H9 (cell line): ENCODE data around the gene PKP1. TPM values are rescaled to one million over a fixed set of nuclear protein-coding genes. Genes with fewer than 3 reads are reported as not detected.

Experiments used
- DNase-seq: peaks from one replicate; pipeline ENCODE4 v3.0.0-alpha.2; 2017
- H2AFZ ChIP-seq: one replicate; pipeline ENCODE4 v1.6.1; 2013; ENCODE audit warnings: mild to moderate bottlenecking, low read length, control low read depth, moderate library complexity
- H2AK5ac ChIP-seq: 2 replicates; pipeline ENCODE4 v1.6.1; 2013; ENCODE audit warnings: low read length, control low read depth, mixed read lengths; ENCODE audit not compliant: insufficient read length
- H2BK120ac ChIP-seq: one replicate; pipeline ENCODE4 v1.6.1; 2013; ENCODE audit warnings: low read depth, mild to moderate bottlenecking, low read length, control low read depth, inconsistent platforms; ENCODE audit not compliant: poor library complexity, severe bottlenecking
- H2BK12ac ChIP-seq: 2 replicates; pipeline ENCODE4 v1.6.1; 2013; ENCODE audit warnings: low read length, control low read depth, mixed read lengths, low read depth; ENCODE audit not compliant: insufficient read length
- H2BK15ac ChIP-seq: 2 replicates; pipeline ENCODE4 v1.6.1; 2013; ENCODE audit warnings: low read depth, low read length, control low read depth
- H2BK20ac ChIP-seq: one replicate; pipeline ENCODE4 v1.6.1; 2013; ENCODE audit warnings: low read depth, mild to moderate bottlenecking, low read length, control low read depth, inconsistent platforms; ENCODE audit not compliant: poor library complexity, severe bottlenecking
- H2BK5ac ChIP-seq: 2 replicates; pipeline ENCODE4 v1.6.1; 2013; ENCODE audit warnings: low read length, control low read depth, mixed read lengths; ENCODE audit not compliant: insufficient read length
- H3K14ac ChIP-seq: 2 replicates; pipeline ENCODE4 v1.6.1; 2013; ENCODE audit warnings: low read length, control low read depth; ENCODE audit not compliant: insufficient read depth
- H3K18ac ChIP-seq: 2 replicates; pipeline ENCODE4 v1.6.1; 2013; ENCODE audit warnings: low read depth, mild to moderate bottlenecking, mixed read lengths, low read length, control low read depth; ENCODE audit not compliant: insufficient read length
- H3K23ac ChIP-seq: 2 replicates; pipeline ENCODE4 v1.6.1; 2013; ENCODE audit warnings: low read length, control low read depth, mixed read lengths, low read depth; ENCODE audit not compliant: insufficient read length
- H3K23me2 ChIP-seq: 2 replicates; pipeline ENCODE4 v1.6.1; 2013; ENCODE audit warnings: low read depth, mild to moderate bottlenecking, mixed read lengths, low read length, control low read depth; ENCODE audit not compliant: insufficient read length, poor library complexity, severe bottlenecking
- H3K27ac ChIP-seq: 2 replicates; pipeline ENCODE4 v1.5.1; 2013; ENCODE audit warnings: low read length, control low read depth, mixed read lengths, low read depth; ENCODE audit not compliant: insufficient read length
- H3K27me3 ChIP-seq: 2 replicates; pipeline ENCODE4 v1.6.1; 2013; ENCODE audit warnings: low read length, control low read depth, inconsistent platforms; ENCODE audit not compliant: insufficient read depth
- H3K4ac ChIP-seq: 2 replicates; pipeline ENCODE4 v1.6.1; 2013; ENCODE audit warnings: low read depth, mild to moderate bottlenecking, control low read depth, inconsistent platforms, low read length, moderate library complexity
- H3K4me1 ChIP-seq: 2 replicates; pipeline ENCODE4 v1.6.1; 2013; ENCODE audit warnings: low read length, control low read depth, inconsistent platforms; ENCODE audit not compliant: insufficient read depth
- H3K4me2 ChIP-seq: 2 replicates; pipeline ENCODE4 v1.6.1; 2013; ENCODE audit warnings: low read length, control low read depth, mixed read lengths; ENCODE audit not compliant: insufficient read length, insufficient read depth
- H3K56ac ChIP-seq: 2 replicates; pipeline ENCODE4 v1.6.1; 2013; ENCODE audit warnings: low read depth, mild to moderate bottlenecking, mixed read lengths, low read length, control low read depth; ENCODE audit not compliant: insufficient read length
- H3K79me1 ChIP-seq: 2 replicates; pipeline ENCODE4 v1.6.1; 2013; ENCODE audit warnings: low read depth, mild to moderate bottlenecking, moderate library complexity, low read length, control low read depth, inconsistent platforms; ENCODE audit not compliant: insufficient read depth, poor library complexity, severe bottlenecking
- H3K79me2 ChIP-seq: 2 replicates; pipeline ENCODE4 v1.6.1; 2013; ENCODE audit warnings: low read length, control low read depth, inconsistent platforms; ENCODE audit not compliant: insufficient read depth
- H3K9ac ChIP-seq: 2 replicates; pipeline ENCODE4 v1.6.1; 2013; ENCODE audit warnings: low read length, control low read depth, mixed read lengths; ENCODE audit not compliant: insufficient read length; ENCODE audit errors: extremely low read depth
- H3K9me3 ChIP-seq: one replicate; pipeline ENCODE4 v1.6.1; 2013; ENCODE audit warnings: low read depth, low read length, inconsistent platforms; ENCODE audit not compliant: control insufficient read depth
- H3T11ph ChIP-seq: one replicate; pipeline ENCODE4 v1.6.1; 2013; ENCODE audit warnings: mild to moderate bottlenecking, low read length, control low read depth, inconsistent platforms
- H4K20me1 ChIP-seq: one replicate; pipeline ENCODE4 v1.6.1; 2013; ENCODE audit not compliant: control insufficient read depth, insufficient read length, insufficient read depth
- H4K5ac ChIP-seq: 2 replicates; pipeline ENCODE4 v1.6.1; 2013; ENCODE audit warnings: low read depth, mild to moderate bottlenecking, mixed read lengths, low read length, control low read depth; ENCODE audit not compliant: insufficient read length
- H4K8ac ChIP-seq: replicated peaks from 2 replicates; pipeline ENCODE4 v1.6.1; 2013; ENCODE audit warnings: low read length, control low read depth, mixed read lengths, low read depth; ENCODE audit not compliant: insufficient read length
- H4K91ac ChIP-seq: 2 replicates; pipeline ENCODE4 v1.6.1; 2013; ENCODE audit warnings: low read depth, mild to moderate bottlenecking, moderate library complexity, mixed read lengths, low read length, control low read depth; ENCODE audit not compliant: insufficient read length
- H3K27ac Mint-ChIP-seq, 3 experiments: 2 replicates in 2 of 3; 3 replicates in 1 of 3; pipeline ENCODE4 v1.8.0; 2020 to 2021; ENCODE audit warnings: mixed read lengths in 3 of 3, mild to moderate bottlenecking in 1 of 3, moderate library complexity in 1 of 3
- H3K27me3 Mint-ChIP-seq: 2 replicates; pipeline ENCODE4 v1.8.0; 2021; ENCODE audit warnings: low read depth, mild to moderate bottlenecking, moderate library complexity, mixed read lengths
- H3K36me3 Mint-ChIP-seq, 3 experiments: 2 replicates in 2 of 3; 3 replicates in 1 of 3; pipeline ENCODE4 v1.8.0; 2020 to 2021; ENCODE audit warnings: low read depth in 3 of 3, mixed read lengths in 3 of 3; ENCODE audit not compliant: insufficient read depth in 1 of 3
- H3K4me1 Mint-ChIP-seq, 2 experiments: 2 replicates each; pipeline ENCODE4 v1.8.0; 2020; ENCODE audit warnings: mixed read lengths in 2 of 2
- H3K4me3 Mint-ChIP-seq, 2 experiments: 2 replicates in 1 of 2; 3 replicates in 1 of 2; pipeline ENCODE4 v1.8.0; 2020 to 2021; ENCODE audit warnings: mild to moderate bottlenecking in 2 of 2, mixed read lengths in 2 of 2, moderate library complexity in 1 of 2
- H3K9me3 Mint-ChIP-seq, 2 experiments: 2 replicates in 1 of 2; 3 replicates in 1 of 2; pipeline ENCODE4 v1.8.0; 2020; ENCODE audit warnings: mild to moderate bottlenecking in 2 of 2, mixed read lengths in 2 of 2, moderate library complexity in 1 of 2
- WGBS: extraction: QIAGEN DNeasy Blood & Tissue Kit; methylation state at CpG from one replicate; pipeline ENCODE4 v1.1.7; 2013; ENCODE audit warnings: missing lambda C conversion rate, low lambda C conversion rate, mixed read lengths; ENCODE audit not compliant: insufficient read length; ENCODE audit errors: extremely low coverage; 5-methylcytosine and 5-hydroxymethylcytosine counted together
- total RNA-seq: library from RNA; stranded (reverse); gene quantifications from 2 replicates; pipeline ENCODE4 v1.2.1, GENCODE V29; 2021
- TF ChIP-seq, protein P1 (sequence below): fragments of 200-600 bp; sonication (generic); conservative IDR thresholded peaks from 3 replicates; pipeline ENCODE4 v1.8.0; 2021; ENCODE audit warnings: antibody characterized with exemption, mild to moderate bottlenecking

PKP1 gene
- total RNA-seq, 1 experiment from 2014 or later = 0.09 TPM

DNA sequence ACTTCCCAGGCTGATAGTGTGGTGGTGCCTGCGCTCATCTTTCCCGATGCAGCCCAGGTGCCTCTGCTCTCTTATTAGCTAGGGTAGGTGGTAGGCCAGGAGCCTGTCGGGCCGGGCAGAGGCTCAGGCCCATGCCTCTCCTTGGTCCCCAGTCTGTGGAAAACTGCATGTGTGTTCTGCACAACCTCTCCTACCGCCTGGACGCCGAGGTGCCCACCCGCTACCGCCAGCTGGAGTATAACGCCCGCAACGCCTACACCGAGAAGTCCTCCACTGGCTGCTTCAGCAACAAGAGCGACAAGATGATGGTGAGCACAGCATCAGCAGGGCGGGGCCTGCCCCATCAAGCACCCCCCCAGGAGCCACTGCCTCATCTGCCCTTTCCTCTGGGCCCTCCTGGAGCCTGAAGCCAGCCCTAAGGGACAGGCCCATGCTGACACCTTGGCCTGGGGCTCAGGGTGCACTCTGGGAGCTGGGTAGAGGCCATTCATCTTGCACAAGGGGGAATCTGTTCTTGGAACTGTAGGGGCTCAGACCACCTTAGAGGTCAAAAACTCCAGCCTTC is 38.6 kb downstream of the PKP1 start:
- H3T11ph ChIP-seq = no peak overlapping the region
- H3K9ac ChIP-seq = no peak overlapping the region
- H3K27ac Mint-ChIP-seq = no peak overlapping the region; a peak in 1 of 7 replicates
- H3K36me3 Mint-ChIP-seq = no peaks in the 10 kb centered on the region; a peak in 2 of 7 replicates
- H3K56ac ChIP-seq = no peak overlapping the region
- no peak overlapping the region for H2BK5ac ChIP-seq
- H3K4me3 Mint-ChIP-seq = no peak overlapping the region
- H2BK120ac ChIP-seq = no peak overlapping the region
- H3K79me2 ChIP-seq = no peaks in the 10 kb centered on the region
- TF ChIP-seq, protein P1, sequence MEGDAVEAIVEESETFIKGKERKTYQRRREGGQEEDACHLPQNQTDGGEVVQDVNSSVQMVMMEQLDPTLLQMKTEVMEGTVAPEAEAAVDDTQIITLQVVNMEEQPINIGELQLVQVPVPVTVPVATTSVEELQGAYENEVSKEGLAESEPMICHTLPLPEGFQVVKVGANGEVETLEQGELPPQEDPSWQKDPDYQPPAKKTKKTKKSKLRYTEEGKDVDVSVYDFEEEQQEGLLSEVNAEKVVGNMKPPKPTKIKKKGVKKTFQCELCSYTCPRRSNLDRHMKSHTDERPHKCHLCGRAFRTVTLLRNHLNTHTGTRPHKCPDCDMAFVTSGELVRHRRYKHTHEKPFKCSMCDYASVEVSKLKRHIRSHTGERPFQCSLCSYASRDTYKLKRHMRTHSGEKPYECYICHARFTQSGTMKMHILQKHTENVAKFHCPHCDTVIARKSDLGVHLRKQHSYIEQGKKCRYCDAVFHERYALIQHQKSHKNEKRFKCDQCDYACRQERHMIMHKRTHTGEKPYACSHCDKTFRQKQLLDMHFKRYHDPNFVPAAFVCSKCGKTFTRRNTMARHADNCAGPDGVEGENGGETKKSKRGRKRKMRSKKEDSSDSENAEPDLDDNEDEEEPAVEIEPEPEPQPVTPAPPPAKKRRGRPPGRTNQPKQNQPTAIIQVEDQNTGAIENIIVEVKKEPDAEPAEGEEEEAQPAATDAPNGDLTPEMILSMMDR = no peak
- H3K79me1 ChIP-seq = no peaks in the 10 kb centered on the region
- H3K27me3 Mint-ChIP-seq = peaks cover 17% of the 10 kb centered on the region
- H3K4ac ChIP-seq = no peak overlapping the region
- no peaks in the 10 kb centered on the region for H3K9me3 Mint-ChIP-seq
- 0 out of 4 replicates have a peak, but pooled peaks cover 0 to 2% of the 10 kb centered on the region in 2 experiments for H3K4me1 Mint-ChIP-seq
- H3K18ac ChIP-seq = no peak overlapping the region
- DNase-seq = no peak
- H3K23ac ChIP-seq = no peak overlapping the region
- H4K5ac ChIP-seq = no peak overlapping the region
- H2BK15ac ChIP-seq = no peak overlapping the region
- H2AK5ac ChIP-seq = no peak overlapping the region
- no peaks in the 10 kb centered on the region for H3K27me3 ChIP-seq
- H3K14ac ChIP-seq = no peak overlapping the region; the same call in 1 of the 2 replicates
- no peak overlapping the region for H4K91ac ChIP-seq
- H3K27ac ChIP-seq = no peak overlapping the region
- H2AFZ ChIP-seq = no peak overlapping the region
- no peaks in the 10 kb centered on the region for H3K9me3 ChIP-seq
- H3K4me1 ChIP-seq = no peaks in the 10 kb centered on the region
- no peaks in the 10 kb centered on the region for H4K20me1 ChIP-seq
- no peak overlapping the region for H4K8ac ChIP-seq
- no peak overlapping the region for H2BK12ac ChIP-seq
- WGBS = no CpG with 5 or more reads among the region's 15 CpGs
- H3K4me2 ChIP-seq = no peak overlapping the region
- H2BK20ac ChIP-seq = no peak overlapping the region
- H3K23me2 ChIP-seq = no peaks in the 10 kb centered on the region
